HepG2 (cell line): ENCODE data around the gene CSNK1G3. TPM values are rescaled to one million over a fixed set of nuclear protein-coding genes. Genes with fewer than 3 reads are reported as not detected.

Source experiments
- ATAC-seq: fragments of 200-7000 bp; cut with Tn5 transposase; 3 replicates; pipeline ENCODE4 v1.9.1; 2020; ENCODE audit warnings: mild to moderate bottlenecking, moderate library complexity
- BruUV-seq: library from RNA; stranded (reverse); fragments of 400-500 nt; replicated peaks from 2 replicates; lab custom pipeline; 2021; lab: Mats Ljungman, UMichigan
- CTCF ChIA-PET: fragments of 300-600 bp; formaldehyde crosslinking; extraction: SDS; loops from one replicate; lab custom pipeline; 2021; ENCODE audit warnings: low total read pairs, inconsistent platforms, low intra/inter-chr PET ratio; lab: Yijun Ruan, JAX
- POLR2A ChIA-PET: fragments of 350-600 bp; sonication (Branson Sonifier 250); formaldehyde crosslinking; loops from one replicate; lab custom pipeline; 2020; ENCODE audit warnings: antibody characterized with exemption, inconsistent platforms; lab: Yijun Ruan, JAX
- DNase-seq: peaks from one replicate; pipeline ENCODE4 v3.0.0-alpha.2; 2015; ENCODE audit warnings: low spot score
- FAIRE-seq: peaks from 3 replicates; lab custom pipeline; 2011; peaks lifted over from hg19 to GRCh38; lab: Jason Lieb, UNC
- H2AFZ ChIP-seq: one replicate; pipeline ENCODE4 v1.6.1; 2011; ENCODE audit warnings: low read length, inconsistent platforms
- H3K27ac ChIP-seq: fragments of 300-600 bp; 3 replicates; pipeline ENCODE4 v1.8.0; 2011; ENCODE audit warnings: mixed run types, mild to moderate bottlenecking, mixed read lengths, low read length, inconsistent platforms; ENCODE audit not compliant: insufficient read depth; ENCODE audit errors: extremely low read length
- H3K27me3 ChIP-seq, 2 experiments: fragments of 200-600 bp in 1 of 2; 2 replicates in 1 of 2; 3 replicates in 1 of 2; pipeline versions ENCODE4 v1.6.0 to v1.8.0; 2011; ENCODE audit warnings: low read length in 2 of 2, mild to moderate bottlenecking in 2 of 2, moderate library complexity in 2 of 2, inconsistent platforms in 1 of 2; ENCODE audit not compliant: insufficient read depth in 2 of 2, control insufficient read depth in 1 of 2
- H3K36me3 ChIP-seq, 2 experiments: fragments of 200-600 bp in 1 of 2; replicated peaks in 1 of 2; 2 replicates in 1 of 2; 3 replicates in 1 of 2; pipeline versions ENCODE4 v1.5.1 to v1.8.0; 2011; ENCODE audit warnings: low read length in 2 of 2, inconsistent platforms in 1 of 2; ENCODE audit not compliant: insufficient read depth in 2 of 2, control insufficient read depth in 1 of 2
- H3K4me1 ChIP-seq: 2 replicates; pipeline ENCODE4 v1.5.1; 2012; ENCODE audit warnings: low read length, inconsistent platforms; ENCODE audit not compliant: insufficient read depth
- H3K4me2 ChIP-seq: 2 replicates; pipeline ENCODE4 v1.6.0; 2011; ENCODE audit warnings: low read depth, low read length, inconsistent platforms
- H3K4me3 ChIP-seq, 3 experiments: fragments of 200-600 bp in 1 of 3; sonication (generic), shearing (Covaris generic) in 1 of 3; replicated peaks in 1 of 3; 2 replicates each; pipeline ENCODE4 v1.5.1; 2011 to 2016; ENCODE audit warnings: low read length in 3 of 3, inconsistent platforms in 2 of 3, low read depth in 2 of 3, mild to moderate bottlenecking in 2 of 3, control low read depth in 1 of 3, mixed read lengths in 1 of 3; ENCODE audit not compliant: insufficient read depth in 1 of 3
- H3K79me2 ChIP-seq: one replicate; pipeline ENCODE4 v1.6.1; 2011; ENCODE audit warnings: low read length, inconsistent platforms; ENCODE audit not compliant: insufficient read depth
- H3K9ac ChIP-seq: 2 replicates; pipeline ENCODE4 v1.6.0; 2011; ENCODE audit warnings: mild to moderate bottlenecking, low read depth, low read length, inconsistent platforms; ENCODE audit not compliant: insufficient read depth
- H3K9me3 ChIP-seq: 2 replicates; pipeline ENCODE4 v1.5.1; 2012; ENCODE audit warnings: mild to moderate bottlenecking, low read length
- H4K20me1 ChIP-seq: 2 replicates; pipeline ENCODE4 v1.6.0; 2011; ENCODE audit warnings: inconsistent platforms, mild to moderate bottlenecking, low read length, moderate library complexity; ENCODE audit not compliant: insufficient read depth
- DNMT1 ChIP-seq: sonication (generic); formaldehyde crosslinking; IDR thresholded peaks from 2 replicates; pipeline ENCODE4 v1.5.1; 2020; ENCODE audit warnings: mild to moderate bottlenecking, missing genetic modification reagents
- GTF2F1 ChIP-seq: fragments of 150-350 bp; IDR thresholded peaks from 2 replicates; pipeline ENCODE4 v1.6.1; 2014; ENCODE audit warnings: low read length
- JUN ChIP-seq: sonication (generic); formaldehyde crosslinking; IDR thresholded peaks from 2 replicates; pipeline ENCODE4 v1.4.0; 2020; ENCODE audit warnings: mild to moderate bottlenecking, missing genetic modification reagents
- KLF16 ChIP-seq, 2 experiments: sonication (generic) in 1 of 2; formaldehyde crosslinking in 1 of 2; IDR thresholded peaks; 2 replicates each; pipeline versions ENCODE4 v1.6.1 to v1.8.0; 2016 to 2023; ENCODE audit warnings: missing genetic modification reagents in 2 of 2, missing compliant biosample characterization in 1 of 2
- MLX ChIP-seq: IDR thresholded peaks from 2 replicates; pipeline ENCODE4 v1.6.1; 2016
- NCOA2 ChIP-seq: sonication (generic); formaldehyde crosslinking; IDR thresholded peaks from 2 replicates; pipeline ENCODE4 v1.8.0; 2022; ENCODE audit warnings: inconsistent platforms
- ZBTB14 ChIP-seq: sonication (generic); formaldehyde crosslinking; IDR thresholded peaks from 2 replicates; pipeline ENCODE4 v1.4.0; 2020; ENCODE audit warnings: missing genetic modification reagents
- in situ Hi-C: cut with HindIII; loops from 2 replicates; pipeline ENCODE4 v1.10.0; 2017; ENCODE audit warnings: low pct_unique_long_range_greater_than_20kb; ENCODE audit not compliant: extremely low pct_ligation_motif_present
- intact Hi-C: fragments of 100-400 bp; cut with micrococcal nuclease; formaldehyde crosslinking; loops from one replicate; pipeline ENCODE4 v1.10.0; 2022; ENCODE audit not compliant: unreplicated experiment
- polyA plus RNA-seq, 8 experiments: library from polyadenylated mRNA; depleted of rRNA in 3 of 8; stranded (reverse) in 7 of 8; unstranded in 1 of 8; fragments of >200 nt; fragmentation: Illumina TruSeq in 4 of 8; extraction: Trizol in 4 of 8; gene quantifications; 2 replicates each; pipeline versions ENCODE4 v1.2.1 to v1.2.3, GENCODE V29; 2011 to 2016; ENCODE audit warnings: low read depth in 4 of 8, missing spikeins in 1 of 8, mixed read lengths in 1 of 8; ENCODE audit not compliant: insufficient read depth in 1 of 8
- total RNA-seq, 5 experiments: library from RNA; depleted of rRNA; stranded (reverse); fragments of >200 nt; fragmentation: Illumina TruSeq; extraction: Trizol; gene quantifications; 2 replicates each; pipeline ENCODE4 v1.2.3, GENCODE V29; 2016; ENCODE audit warnings: low read depth in 1 of 5
- TF ChIP-seq, protein P1 (sequence below): sonication (generic); formaldehyde crosslinking; IDR thresholded peaks from 2 replicates; pipeline ENCODE4 v1.8.1; 2022; ENCODE audit warnings: mild to moderate bottlenecking, missing genetic modification reagents

CSNK1G3 gene
- total and polyA plus RNA-seq, 2 of the 13 experiments (the other 11 are each of a cell fraction or from before 2014, with no cell fraction given), result 11.3 to 31.5 TPM

- CTCF ChIA-PET, result no interaction called here
- no peaks in the 10 kb centered on the region for H3K4me1 ChIP-seq
- DNase-seq (no peak), ATAC-seq (no peak), FAIRE-seq (no peak)
- H4K20me1 ChIP-seq, result no peaks in the 10 kb centered on the region
- H3K4me2 ChIP-seq, result no peak overlapping the region
- no peaks in the 10 kb centered on the region for H3K36me3 ChIP-seq
- H3K4me3 ChIP-seq, result no peak overlapping the region
- no peak for TF ChIP-seq ZBTB14
- TF ChIP-seq, protein P1, sequence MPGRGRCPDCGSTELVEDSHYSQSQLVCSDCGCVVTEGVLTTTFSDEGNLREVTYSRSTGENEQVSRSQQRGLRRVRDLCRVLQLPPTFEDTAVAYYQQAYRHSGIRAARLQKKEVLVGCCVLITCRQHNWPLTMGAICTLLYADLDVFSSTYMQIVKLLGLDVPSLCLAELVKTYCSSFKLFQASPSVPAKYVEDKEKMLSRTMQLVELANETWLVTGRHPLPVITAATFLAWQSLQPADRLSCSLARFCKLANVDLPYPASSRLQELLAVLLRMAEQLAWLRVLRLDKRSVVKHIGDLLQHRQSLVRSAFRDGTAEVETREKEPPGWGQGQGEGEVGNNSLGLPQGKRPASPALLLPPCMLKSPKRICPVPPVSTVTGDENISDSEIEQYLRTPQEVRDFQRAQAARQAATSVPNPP, result no peak
- no peak for TF ChIP-seq JUN (CRISPR knock-in tag)
- no peak for TF ChIP-seq NCOA2 (CRISPR knock-in tag)
- TF ChIP-seq GTF2F1, result no peak
- no peak for TF ChIP-seq DNMT1
- no peak for TF ChIP-seq MLX (CRISPR knock-in tag)
- no peak for TF ChIP-seq KLF16 (CRISPR knock-in tag; IDR thresholded peaks at IDR 0.05)
- in situ Hi-C loops, result no loop called here
- H3K9me3 ChIP-seq, result no peaks in the 10 kb centered on the region
- intact Hi-C loops, result no loop called here
- no TSS peak for BruUV-seq
- no peak overlapping the region for H2AFZ ChIP-seq
- POLR2A ChIA-PET, result no interaction called here
- no peak overlapping the region for H3K27ac ChIP-seq
- no peak overlapping the region for H3K9ac ChIP-seq
- H3K27me3 ChIP-seq, result no peaks in the 10 kb centered on the region; a peak in 2 of 5 replicates
- no peaks in the 10 kb centered on the region for H3K79me2 ChIP-seq
Observed at GRCh38 chr5:123503299-123503698, 8.7 kb upstream of the CSNK1G3 start.
